Fibroblast of the aortic adventitia (primary cell): ENCODE data around the gene CHKB. TPM values are rescaled to one million over a fixed set of nuclear protein-coding genes. Genes with fewer than 3 reads are reported as not detected.

Experiments used
- DNase-seq: peaks from one replicate; pipeline ENCODE4 v3.0.0-alpha.2; 2010; ENCODE audit warnings: low read depth
- H3K4me3 ChIP-seq: 2 replicates; pipeline ENCODE4 v1.5.1; 2011; ENCODE audit warnings: low read depth, mild to moderate bottlenecking, control low read depth, low read length, moderate library complexity
- CTCF ChIP-seq: IDR thresholded peaks from 2 replicates; pipeline ENCODE4 v1.5.1; 2011; ENCODE audit warnings: mild to moderate bottlenecking, low read length, control low read depth, inconsistent platforms; ENCODE audit not compliant: insufficient read depth
- total RNA-seq: library from RNA; depleted of rRNA; stranded (reverse); fragments of >200 nt; gene quantifications from 2 replicates; pipeline ENCODE4 v1.2.3, GENCODE V29; 2012; ENCODE audit warnings: low replicate concordance

Gene CHKB
- total RNA-seq, 1 donor: 20.2 TPM

GRCh38 chr22:50587407-50587806, 4.8 kb upstream of the CHKB start:
- no peak for TF ChIP-seq CTCF
- no peak for DNase-seq
- H3K4me3 ChIP-seq: no peak overlapping the region

GRCh38 chr22:50586416-50586815, 3.8 kb upstream of the CHKB start:
- no peak for DNase-seq
- H3K4me3 ChIP-seq: no peak overlapping the region
- TF ChIP-seq CTCF: no peak

GRCh38 chr22:50585781-50586180, 3.1 kb upstream of the CHKB start:
- H3K4me3 ChIP-seq: no peak overlapping the region
- TF ChIP-seq CTCF: no peak
- no peak for DNase-seq

- TF ChIP-seq CTCF: no peak
- no peak overlapping the region for H3K4me3 ChIP-seq
- DNase-seq: no peak
Measured at GRCh38 chr22:50585238-50585637, 2.6 kb upstream of the CHKB start.

- no peak for TF ChIP-seq CTCF
- H3K4me3 ChIP-seq: no peak overlapping the region
- DNase-seq: no peak
Measured at GRCh38 chr22:50584106-50585096, 1.8 kb upstream of the CHKB start.

- TF ChIP-seq CTCF: peak; percentile 28
- peak overlapping the region; percentile 87 for H3K4me3 ChIP-seq
- DNase-seq: no peak
Measured at GRCh38 chr22:50583294-50583861, 729 bp upstream of the CHKB start.
